BE2C (cell line): Measurements from ENCODE around the gene TSC1.

Experiments
- DNase-seq: peaks from one replicate; pipeline ENCODE4 v3.0.0-alpha.2; 2020
- H3K27me3 ChIP-seq: fragments of 250-450 bp; sonication (Bioruptor Pico); 2 replicates; pipeline ENCODE4 v1.5.1; 2020; ENCODE audit warnings: mild to moderate bottlenecking
- H3K36me3 ChIP-seq: fragments of 250-450 bp; sonication (Bioruptor Pico); 2 replicates; pipeline ENCODE4 v1.5.1; 2020; ENCODE audit warnings: mild to moderate bottlenecking
- H3K4me1 ChIP-seq: fragments of 250-450 bp; sonication (Bioruptor Pico); 2 replicates; pipeline ENCODE4 v1.5.1; 2020
- H3K4me3 ChIP-seq: 2 replicates; pipeline ENCODE4 v1.5.1; 2011; ENCODE audit warnings: low read depth, low read length
- H3K9me3 ChIP-seq: fragments of 250-450 bp; sonication (Bioruptor Pico); 2 replicates; pipeline ENCODE4 v1.5.1; 2020
- TF ChIP-seq, protein P1 (sequence below): IDR thresholded peaks from 2 replicates; pipeline ENCODE4 v1.5.1; 2012; ENCODE audit warnings: mild to moderate bottlenecking, low read depth, low read length

Gene TSC1

DNA sequence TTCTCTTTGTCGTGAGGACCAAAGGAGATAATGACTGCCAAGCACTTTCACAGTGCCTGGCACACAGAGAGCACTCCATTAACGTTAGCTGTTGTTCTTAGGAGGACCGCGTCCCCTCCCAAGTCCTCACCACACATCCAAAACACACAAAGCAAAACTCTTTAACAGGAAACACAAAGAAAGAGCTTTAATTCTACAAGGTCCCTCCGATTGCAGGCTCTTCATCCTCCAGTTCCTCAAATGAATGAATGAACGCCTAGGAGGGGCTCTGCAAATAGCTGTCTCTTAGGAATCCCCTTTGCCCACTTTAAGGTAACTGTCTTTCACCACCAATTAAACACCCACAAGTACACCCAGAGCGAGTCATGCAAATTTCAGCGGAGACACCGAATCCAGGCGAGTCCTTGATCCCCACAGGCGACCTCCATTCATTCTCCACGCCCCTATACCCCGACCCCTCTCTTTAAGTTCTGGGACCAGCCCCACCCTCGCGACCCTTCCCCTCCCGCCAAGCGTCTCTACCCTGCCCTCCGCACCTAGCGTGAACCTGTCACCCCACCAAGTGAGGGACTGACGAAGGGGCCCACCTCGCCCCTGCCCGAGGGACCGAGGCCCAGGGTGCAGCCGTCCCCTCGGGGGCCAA is 644 bp downstream of the TSC1 start:
- no peaks in the 10 kb centered on the region; the same call in 1 of the 2 replicates for H3K4me1 ChIP-seq
- peak overlapping the region; percentile 98 for H3K4me3 ChIP-seq
- H3K9me3 ChIP-seq = no peaks in the 10 kb centered on the region
- no peaks in the 10 kb centered on the region for H3K27me3 ChIP-seq
- TF ChIP-seq, protein P1, sequence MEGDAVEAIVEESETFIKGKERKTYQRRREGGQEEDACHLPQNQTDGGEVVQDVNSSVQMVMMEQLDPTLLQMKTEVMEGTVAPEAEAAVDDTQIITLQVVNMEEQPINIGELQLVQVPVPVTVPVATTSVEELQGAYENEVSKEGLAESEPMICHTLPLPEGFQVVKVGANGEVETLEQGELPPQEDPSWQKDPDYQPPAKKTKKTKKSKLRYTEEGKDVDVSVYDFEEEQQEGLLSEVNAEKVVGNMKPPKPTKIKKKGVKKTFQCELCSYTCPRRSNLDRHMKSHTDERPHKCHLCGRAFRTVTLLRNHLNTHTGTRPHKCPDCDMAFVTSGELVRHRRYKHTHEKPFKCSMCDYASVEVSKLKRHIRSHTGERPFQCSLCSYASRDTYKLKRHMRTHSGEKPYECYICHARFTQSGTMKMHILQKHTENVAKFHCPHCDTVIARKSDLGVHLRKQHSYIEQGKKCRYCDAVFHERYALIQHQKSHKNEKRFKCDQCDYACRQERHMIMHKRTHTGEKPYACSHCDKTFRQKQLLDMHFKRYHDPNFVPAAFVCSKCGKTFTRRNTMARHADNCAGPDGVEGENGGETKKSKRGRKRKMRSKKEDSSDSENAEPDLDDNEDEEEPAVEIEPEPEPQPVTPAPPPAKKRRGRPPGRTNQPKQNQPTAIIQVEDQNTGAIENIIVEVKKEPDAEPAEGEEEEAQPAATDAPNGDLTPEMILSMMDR = no peak
- no peaks in the 10 kb centered on the region; the same call in 1 of the 2 replicates for H3K36me3 ChIP-seq
- no peak for DNase-seq

DNA sequence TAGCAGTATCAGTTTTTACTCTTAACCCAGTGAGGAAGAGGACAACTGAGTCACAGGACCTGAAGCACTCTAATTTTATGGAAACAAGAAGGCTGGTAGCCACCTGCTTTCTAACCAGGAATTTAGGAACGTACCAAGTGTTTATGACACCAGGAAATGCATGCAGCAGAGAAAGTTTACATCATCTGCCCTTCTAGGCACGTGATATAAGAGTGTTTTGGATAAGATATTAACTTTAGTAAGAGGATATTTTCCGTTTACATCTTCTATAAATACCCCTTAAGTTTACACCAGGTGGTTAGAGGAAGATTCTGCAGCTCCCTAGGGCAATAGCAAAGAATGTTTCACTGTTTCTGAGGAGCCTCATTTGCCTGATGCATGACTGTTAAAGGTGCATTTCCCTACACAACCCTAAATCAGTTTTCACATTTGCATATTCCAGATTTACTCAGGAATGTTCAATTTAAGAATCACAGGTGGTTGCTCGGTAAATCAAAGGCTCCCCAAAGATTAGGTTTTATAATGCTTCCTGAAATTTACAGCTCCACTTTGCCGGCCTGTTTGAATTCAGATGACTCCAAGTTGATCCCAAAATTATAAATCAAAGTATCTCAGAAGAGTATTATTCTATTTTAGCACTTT is 1.8 kb downstream of the TSC1 start:
- TF ChIP-seq, protein P1 = no peak
- Histone ChIP-seq H3K4me1 (no peaks in the 10 kb centered on the region; the same call in 1 of the 2 replicates), H3K27me3 (no peaks in the 10 kb centered on the region), H3K9me3 (no peaks in the 10 kb centered on the region), H3K36me3 (no peaks in the 10 kb centered on the region; the same call in 1 of the 2 replicates), H3K4me3 (no peak overlapping the region; the same call in 1 of the 2 replicates)
- no peak for DNase-seq

DNA sequence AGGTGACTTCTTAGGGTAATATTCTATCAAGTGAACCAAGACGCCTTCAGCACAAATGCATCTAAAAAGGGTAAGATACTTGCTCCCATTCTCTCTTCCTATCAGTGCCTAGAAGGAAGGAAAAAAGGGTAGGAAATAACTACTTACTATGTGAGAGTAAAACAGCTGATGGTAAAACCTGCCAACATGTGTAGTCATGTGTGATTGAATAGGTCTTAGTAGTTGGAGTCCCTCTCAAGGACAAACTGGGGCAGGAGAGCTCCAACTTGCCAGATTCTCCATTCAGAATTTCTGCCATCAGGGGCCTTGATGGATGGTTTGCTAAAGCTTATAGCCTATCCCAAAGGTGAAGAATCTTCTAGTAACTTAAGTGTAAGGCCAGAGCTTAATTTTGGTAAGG is 5.2 kb downstream of the TSC1 start:
- no peak for DNase-seq
- Histone ChIP-seq H3K36me3 (no peaks in the 10 kb centered on the region; the same call in 1 of the 2 replicates), H3K9me3 (no peaks in the 10 kb centered on the region), H3K4me1 (no peaks in the 10 kb centered on the region), H3K27me3 (no peaks in the 10 kb centered on the region), H3K4me3 (no peak overlapping the region)
- TF ChIP-seq, protein P1 = no peak

DNA sequence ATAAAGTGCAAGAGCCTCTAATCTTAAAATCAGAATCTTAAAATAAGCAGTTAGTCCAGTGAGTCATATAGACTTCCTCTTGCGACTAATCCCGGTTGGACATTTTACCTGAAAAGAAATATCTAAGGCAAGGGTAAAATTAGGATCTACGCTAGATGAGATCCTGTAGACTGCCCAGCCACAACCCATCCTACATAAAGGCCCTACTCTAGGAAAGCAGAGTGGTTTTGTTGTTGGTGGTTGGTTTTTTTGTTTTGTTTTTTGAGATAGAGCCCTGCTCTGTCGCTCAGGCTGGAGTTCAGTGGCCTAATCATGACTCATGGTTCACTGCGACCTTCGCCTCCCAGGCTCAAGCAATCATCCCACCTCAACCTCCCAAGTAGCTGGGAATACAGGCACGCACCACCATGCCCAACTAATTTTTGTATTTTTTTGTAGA is 6.9 kb downstream of the TSC1 start:
- H3K27me3 ChIP-seq = no peaks in the 10 kb centered on the region
- H3K36me3 ChIP-seq = no peaks in the 10 kb centered on the region
- TF ChIP-seq, protein P1 = no peak
- no peak for DNase-seq
- no peaks in the 10 kb centered on the region for H3K4me1 ChIP-seq
- no peaks in the 10 kb centered on the region for H3K9me3 ChIP-seq
- H3K4me3 ChIP-seq = no peak overlapping the region

DNA sequence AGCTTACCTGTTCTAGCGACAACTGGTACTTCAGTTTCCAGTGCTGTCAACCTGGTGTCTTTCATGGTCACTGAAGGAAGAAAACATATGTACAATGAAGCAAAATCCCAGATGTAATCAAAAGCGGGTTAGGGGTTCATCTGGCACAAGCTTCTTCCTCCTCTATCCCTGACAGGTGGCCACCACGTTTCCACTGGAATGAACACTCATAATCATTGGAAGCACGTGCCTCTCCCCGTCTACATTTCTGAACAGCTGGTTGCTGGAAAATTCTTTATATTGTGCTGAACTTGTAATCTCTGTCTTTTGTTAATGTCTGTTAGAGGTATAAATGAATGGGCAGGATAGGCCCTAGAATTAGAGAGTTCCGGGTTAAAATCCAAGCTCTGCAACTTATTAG is 9.4 kb downstream of the TSC1 start:
- TF ChIP-seq, protein P1 = no peak
- no peak for DNase-seq
- H3K9me3 ChIP-seq = no peaks in the 10 kb centered on the region
- H3K4me3 ChIP-seq = no peak overlapping the region
- H3K27me3 ChIP-seq = no peaks in the 10 kb centered on the region
- no peaks in the 10 kb centered on the region for H3K4me1 ChIP-seq
- no peaks in the 10 kb centered on the region for H3K36me3 ChIP-seq

DNA sequence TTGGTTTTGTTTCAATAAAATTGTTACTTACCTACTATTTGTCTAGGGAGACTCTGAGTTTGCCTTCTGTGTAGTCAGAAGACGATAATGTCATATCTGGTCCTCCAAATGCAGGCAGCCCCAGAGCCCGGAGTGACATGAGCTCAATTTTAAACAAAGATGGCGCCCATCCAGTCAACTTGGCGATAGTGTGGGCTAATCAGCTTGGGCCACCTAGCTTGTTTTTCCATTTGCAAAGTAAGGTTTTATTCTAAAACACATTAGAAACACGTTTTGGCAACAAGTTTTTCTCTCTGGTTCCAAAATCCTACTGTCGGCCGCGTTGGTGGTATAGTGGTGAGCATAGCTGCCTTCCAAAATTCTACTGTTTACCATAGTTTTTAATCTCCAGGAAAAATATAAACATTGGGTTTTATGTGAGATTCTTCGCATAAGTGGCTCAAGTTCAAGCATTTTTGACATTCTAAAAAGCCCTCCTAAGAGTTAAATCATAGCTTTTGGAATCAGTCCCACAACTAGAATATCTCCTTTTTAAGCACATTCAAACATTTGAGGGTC is 13.2 kb downstream of the TSC1 start:
- DNase-seq = no peak
- peaks cover under 1% of the 10 kb centered on the region; the same call in 1 of the 2 replicates for H3K36me3 ChIP-seq
- H3K4me3 ChIP-seq = no peak overlapping the region
- TF ChIP-seq, protein P1 = no peak
- no peaks in the 10 kb centered on the region for H3K27me3 ChIP-seq
- no peaks in the 10 kb centered on the region for H3K4me1 ChIP-seq
- H3K9me3 ChIP-seq = no peaks in the 10 kb centered on the region
